GM19438 (cell line): ENCODE results near the gene HIP1.
"Not testable (repeated sequence)": the region's sequence is repeated elsewhere in the genome, so short reads cannot be mapped to it uniquely, and the experiment has no call there.

Experiments used
- ATAC-seq: cut with Tn5 transposase; IDR thresholded peaks from one replicate; pipeline ENCODE4 v1.9.1; 2021; ENCODE audit warnings: low read depth; ENCODE audit not compliant: unreplicated experiment

HIP1 gene

DNA sequence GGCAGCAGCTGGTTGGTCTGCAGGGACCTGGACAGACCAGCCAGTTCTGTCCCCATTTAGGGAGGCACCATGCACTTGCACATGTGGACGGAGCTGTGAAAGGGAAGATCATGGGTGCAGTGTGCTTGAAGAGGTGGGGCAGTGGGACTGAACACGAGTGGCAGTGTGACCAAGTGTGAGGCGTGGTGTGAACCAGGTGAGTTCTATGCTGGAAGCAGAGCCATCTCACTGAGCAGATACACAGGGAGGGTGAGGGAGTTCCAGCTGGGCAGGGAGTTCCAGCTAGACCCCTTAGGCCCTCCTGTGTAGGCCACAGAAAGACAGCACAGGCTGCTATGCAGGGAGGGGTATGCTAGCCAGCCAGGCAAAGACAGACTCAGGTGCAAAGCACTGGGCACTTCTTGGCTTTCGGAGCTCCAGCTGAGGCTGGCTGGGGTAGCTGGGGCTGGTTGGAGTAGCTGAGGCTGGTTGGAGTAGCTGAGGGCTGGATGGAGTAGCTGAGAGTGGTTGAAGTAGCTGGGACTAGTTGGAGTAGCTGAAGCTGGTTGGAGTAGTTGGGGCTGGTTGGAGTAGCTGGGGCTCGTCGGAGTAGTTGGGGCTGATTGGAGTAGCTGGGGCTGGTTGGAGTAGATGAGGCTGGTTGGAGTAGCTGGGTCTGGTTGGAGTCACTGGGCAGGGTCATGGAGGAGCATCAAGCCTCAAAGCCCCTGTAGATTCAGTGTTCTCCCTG, 90.9 kb downstream of the HIP1 start:
- ATAC-seq = no peak

DNA sequence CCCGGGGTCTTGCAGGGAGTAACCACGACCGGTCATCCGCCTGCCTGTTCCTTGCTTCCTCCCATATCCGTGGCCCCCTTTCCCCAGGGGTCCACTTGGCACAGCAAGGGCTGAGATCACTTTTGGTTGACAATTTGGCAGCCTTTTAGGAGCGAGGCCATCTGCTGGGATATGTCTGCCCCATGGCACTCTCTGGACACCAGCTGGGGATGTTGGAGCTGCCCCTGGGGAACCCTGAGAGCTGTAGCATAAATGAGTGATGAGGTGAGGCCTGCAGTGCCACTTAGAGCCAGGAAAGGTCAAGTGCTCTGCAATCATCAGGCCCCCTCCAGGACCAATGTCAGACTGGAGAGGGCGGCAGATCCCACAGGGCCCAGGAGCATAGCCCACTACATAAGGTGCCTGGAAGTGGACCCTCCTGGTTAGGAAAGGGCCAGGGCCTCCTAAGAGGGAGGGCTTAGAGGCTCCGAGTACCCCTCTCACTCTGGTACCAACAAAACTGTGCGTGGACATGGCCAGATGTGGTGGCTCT, 92.1 kb downstream of the HIP1 start:
- no peak for ATAC-seq

GRCh38 chr7:75645570-75645969, 93.2 kb downstream of the HIP1 start:
- ATAC-seq = no peak

DNA sequence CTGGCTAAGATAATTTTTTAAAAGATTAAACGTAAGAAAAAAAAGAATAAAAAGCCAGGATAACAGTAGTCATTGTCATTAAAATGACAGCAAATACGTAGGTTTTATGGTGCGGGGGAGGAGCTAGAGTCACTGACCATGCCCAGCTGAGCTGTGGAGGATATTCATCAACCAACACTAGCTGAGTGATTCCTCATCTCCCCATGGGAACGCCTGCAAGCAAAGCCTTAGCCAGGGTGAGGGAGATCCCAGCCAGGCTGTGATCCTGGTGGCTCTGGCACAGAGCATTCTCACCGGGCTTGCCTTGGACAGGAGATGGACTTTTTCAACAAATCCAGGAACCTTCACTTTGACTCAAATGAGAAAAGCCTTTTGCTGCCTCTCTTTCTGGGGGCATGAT, 94.2 kb downstream of the HIP1 start:
- ATAC-seq = no peak

- peak; percentile 64 for ATAC-seq
Measured at GRCh38 chr7:75642810-75643486, 95.8 kb downstream of the HIP1 start.

GRCh38 chr7:75640201-75640600, 98.5 kb downstream of the HIP1 start:
- no peak for ATAC-seq

DNA sequence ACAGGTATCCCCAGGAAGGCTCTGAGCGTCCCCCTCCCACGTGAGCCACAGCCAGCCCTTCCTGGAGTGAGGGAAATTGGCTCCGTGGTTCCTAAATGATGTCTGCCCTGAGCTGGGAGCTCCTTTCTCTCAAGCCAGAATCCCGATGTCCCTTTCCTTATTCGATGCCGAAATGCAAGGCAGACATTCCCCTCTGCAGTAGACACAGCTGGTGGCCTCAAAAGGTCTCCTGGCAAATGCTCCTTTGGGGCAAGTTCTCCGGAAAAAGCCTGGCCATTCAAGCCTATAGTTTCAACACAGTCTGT, 98.9 kb downstream of the HIP1 start:
- no peak for ATAC-seq

GRCh38 chr7:75639071-75639885, 99.5 kb downstream of the HIP1 start:
- no peak for ATAC-seq

DNA sequence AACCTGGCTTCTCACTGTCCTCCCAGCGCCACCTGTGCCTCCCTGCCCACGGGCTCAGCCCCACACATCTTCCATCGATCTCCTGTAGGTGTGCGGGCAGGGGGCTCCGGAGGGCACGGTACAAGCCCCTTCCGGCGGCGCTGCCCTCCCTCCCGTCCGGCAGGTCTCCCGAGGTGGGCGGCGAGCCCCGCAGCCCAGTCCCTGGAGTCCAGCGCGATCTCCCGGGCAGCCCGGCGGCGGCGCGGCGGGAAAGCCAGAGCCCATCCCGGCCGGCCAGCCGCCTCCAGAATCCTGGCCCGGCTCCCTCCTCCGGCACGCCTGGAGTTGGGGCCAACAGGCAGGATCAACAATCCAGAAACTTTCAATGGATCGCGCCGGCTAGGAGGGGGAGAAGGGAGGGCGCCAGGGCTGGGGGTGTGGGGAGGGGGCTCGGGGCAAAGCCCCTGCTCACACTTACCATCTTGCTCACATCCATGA, 100.1 kb downstream of the HIP1 start:
- no peak for ATAC-seq

GRCh38 chr7:75637854-75638593, 100.7 kb downstream of the HIP1 start:
- ATAC-seq = no peak

DNA sequence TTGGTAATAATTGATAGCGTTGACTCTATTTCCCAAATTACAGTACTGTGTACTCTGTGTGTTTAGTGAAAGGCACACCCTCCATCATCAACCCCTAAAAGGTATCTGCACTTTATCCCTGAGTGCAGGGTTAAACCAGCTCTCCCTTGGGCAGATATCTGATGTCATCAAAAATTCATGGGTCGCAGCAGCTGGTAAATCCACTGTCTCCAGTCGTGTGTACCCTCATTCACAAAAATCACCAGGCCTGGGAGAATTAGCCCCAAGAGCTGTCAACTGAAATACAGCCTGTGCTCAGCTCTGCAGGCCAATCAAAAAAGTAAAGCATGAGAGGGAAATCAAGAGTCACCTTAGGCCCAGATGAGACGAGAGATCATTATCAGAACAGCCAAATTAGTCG, 103.7 kb downstream of the HIP1 start:
- ATAC-seq = no peak

DNA sequence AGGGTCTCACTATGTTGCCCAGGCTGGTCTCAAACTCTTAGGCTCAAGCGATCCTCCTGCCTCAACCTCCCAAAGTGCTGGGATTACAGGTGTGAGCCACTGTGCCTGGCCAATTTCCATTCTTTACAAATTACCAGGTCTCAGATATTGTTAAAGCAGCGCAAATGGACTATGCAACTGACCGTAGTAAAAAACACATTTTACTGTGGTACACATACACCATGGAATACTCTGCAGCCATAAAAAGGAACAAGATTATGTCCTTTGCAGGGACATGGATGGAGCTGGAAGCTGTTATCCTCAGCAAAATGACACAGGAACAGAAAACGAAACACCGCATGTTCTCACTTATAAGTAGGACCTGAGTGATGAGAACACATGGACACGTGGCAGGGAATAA, 106.2 kb downstream of the HIP1 start:
- not testable (repeated sequence) for ATAC-seq

- ATAC-seq = no peak
Measured at GRCh38 chr7:75631711-75632110, 107.0 kb downstream of the HIP1 start.

- no peak for ATAC-seq
Measured at GRCh38 chr7:75630549-75630948, 108.2 kb downstream of the HIP1 start.

GRCh38 chr7:75629044-75629443, 109.7 kb downstream of the HIP1 start:
- no peak for ATAC-seq

DNA sequence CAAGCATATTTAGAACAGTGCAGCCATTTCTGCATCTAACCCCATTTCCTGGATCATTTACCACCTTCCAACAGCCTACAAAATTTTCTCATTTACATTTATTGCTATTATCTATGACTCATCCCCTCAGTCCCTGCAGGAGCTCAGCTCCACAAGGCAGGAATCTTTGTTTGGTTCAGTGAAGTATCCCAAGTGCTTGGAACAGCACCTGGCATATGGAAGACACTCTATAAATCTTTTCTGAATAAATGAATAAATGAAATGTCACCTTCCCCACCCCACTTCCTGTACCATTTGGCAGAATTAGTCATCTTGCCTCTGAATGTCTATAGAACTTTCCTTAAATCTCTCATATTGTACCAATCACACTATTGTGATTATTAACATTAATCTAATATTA, 110.7 kb downstream of the HIP1 start:
- ATAC-seq = no peak

DNA sequence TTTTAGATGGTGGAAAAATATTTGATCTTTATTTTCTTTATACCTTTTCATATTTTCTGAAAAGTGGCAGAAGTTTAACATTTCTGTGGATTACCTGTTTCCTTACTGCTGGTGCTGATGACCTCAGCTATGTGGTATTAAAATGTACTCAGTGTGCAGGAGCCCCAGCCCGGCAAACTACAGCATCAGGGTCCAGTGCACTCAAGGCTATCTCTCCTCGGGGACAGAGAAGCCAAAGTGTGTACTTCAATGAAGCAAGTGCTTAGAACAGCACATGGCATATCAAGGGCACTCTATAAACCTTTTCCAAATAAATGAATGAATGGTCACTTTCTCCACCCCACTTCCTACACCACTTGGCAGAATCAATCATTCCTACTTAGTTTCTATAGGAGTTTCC, 111.8 kb downstream of the HIP1 start:
- ATAC-seq = no peak

GRCh38 chr7:75625868-75626267, 112.9 kb downstream of the HIP1 start:
- no peak for ATAC-seq

GRCh38 chr7:75624134-75624832, 114.5 kb downstream of the HIP1 start:
- no peak for ATAC-seq
